GM12872 (cell line): ENCODE results near the gene MAP3K6.
A peak's percentile ranks its signal among the peaks of the same experiment; 100 is the strongest.

Source experiments
- TF ChIP-seq, protein P1 (sequence below): IDR thresholded peaks from 3 replicates; pipeline ENCODE4 v1.5.1; 2011; ENCODE audit warnings: low read depth, mild to moderate bottlenecking, low read length, moderate library complexity; ENCODE audit not compliant: insufficient read depth

The MAP3K6 gene

GRCh38 chr1:27388337-27389005, 21.7 kb upstream of the MAP3K6 start:
- TF ChIP-seq, protein P1, sequence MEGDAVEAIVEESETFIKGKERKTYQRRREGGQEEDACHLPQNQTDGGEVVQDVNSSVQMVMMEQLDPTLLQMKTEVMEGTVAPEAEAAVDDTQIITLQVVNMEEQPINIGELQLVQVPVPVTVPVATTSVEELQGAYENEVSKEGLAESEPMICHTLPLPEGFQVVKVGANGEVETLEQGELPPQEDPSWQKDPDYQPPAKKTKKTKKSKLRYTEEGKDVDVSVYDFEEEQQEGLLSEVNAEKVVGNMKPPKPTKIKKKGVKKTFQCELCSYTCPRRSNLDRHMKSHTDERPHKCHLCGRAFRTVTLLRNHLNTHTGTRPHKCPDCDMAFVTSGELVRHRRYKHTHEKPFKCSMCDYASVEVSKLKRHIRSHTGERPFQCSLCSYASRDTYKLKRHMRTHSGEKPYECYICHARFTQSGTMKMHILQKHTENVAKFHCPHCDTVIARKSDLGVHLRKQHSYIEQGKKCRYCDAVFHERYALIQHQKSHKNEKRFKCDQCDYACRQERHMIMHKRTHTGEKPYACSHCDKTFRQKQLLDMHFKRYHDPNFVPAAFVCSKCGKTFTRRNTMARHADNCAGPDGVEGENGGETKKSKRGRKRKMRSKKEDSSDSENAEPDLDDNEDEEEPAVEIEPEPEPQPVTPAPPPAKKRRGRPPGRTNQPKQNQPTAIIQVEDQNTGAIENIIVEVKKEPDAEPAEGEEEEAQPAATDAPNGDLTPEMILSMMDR: peak; percentile 97

DNA sequence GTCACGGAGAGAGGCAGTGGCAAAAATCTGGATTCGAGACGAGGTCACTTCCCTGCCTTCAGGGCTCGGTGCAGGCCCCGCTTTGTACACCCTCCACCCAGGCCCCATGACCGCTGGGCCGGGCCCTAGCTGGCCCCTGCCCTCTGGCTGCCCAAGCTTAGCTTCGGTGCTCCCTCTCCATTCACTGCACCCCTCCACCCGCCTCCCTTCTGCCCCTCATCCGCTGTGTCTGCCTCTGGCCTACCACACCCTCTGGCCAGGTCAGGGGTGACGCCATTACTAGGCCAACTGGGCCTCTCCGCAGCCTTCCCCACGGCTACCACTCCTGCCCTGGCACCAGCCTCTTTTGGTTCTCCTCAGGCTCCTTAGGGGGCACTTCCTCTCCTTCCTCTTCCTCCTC, 16.9 kb upstream of the MAP3K6 start:
- TF ChIP-seq, protein P1: no peak

- TF ChIP-seq, protein P1: no peak
These were observed 16.4 kb upstream of the MAP3K6 start, which contains the start of gene CD164L2 for GRCh38 chr1:27383039-27383605. Gene CD164L2 (minus strand): TSS chr1:27383333. CDS start chr1:27383239, 94 bp downstream.

DNA sequence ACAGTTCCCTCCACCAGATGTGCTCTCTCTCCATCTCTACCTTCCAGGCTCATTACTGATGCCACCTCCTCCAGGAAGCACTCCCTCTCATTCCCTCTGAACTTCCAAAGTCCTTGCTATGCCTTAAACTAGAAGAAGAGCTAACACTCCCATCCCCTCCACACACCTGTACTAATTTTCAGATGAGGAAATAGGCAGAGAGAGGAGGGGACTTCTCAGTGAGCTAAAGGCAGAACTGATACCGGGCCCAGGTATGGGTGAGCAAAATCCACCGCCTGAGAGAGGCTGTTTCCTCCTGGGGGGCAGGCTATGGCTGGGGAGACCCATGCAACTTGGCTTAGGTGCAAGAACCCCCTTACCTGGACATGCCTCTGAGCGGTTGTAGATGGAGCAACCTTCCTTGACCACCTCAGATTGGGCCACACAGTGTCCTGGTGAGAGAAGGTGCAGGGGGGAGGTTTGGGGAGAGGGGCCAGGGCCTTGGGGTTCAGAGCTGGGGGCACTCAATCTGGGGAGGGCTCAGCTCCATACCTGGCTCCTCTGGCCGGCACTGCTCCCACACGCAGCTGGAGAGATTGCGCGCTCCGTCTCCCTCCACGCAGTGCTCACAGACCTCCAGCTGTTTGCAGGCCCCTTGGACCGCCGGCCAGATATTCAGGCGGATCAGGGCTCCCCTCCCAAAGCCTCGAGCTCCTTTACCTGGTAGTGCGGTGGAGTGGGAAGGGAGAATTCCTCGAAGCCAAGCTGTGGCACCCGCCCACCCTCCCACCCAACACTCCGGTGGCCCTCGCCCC, 15.4 kb upstream of the MAP3K6 start:
- TF ChIP-seq, protein P1: no peak

GRCh38 chr1:27380766-27381733, 14.3 kb upstream of the MAP3K6 start:
- TF ChIP-seq, protein P1: no peak

DNA sequence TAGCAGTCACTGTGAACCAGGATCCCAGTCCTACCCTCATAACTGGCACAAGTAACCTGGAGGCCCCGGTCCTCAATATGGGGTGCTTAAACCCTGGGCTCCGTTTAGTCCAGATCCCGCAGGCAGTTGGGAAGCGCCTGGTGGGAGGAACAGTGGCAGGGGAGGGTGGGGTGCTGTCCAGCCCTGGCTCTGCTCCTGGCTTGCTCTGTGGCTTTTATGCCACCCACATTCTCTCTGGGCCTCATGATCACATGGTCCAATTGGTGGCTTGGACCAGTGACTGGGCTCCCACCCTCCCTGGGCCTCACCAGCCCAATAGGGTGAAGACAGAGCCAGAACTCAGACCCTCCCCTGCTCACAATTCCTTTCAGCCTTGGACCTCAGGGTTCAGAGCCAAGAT, 13.5 kb upstream of the MAP3K6 start:
- TF ChIP-seq, protein P1: no peak

GRCh38 chr1:27379564-27380122, 12.9 kb upstream of the MAP3K6 start:
- TF ChIP-seq, protein P1: no peak
